ENCODE data around the gene ZBTB38. TPM values are rescaled to one million over a fixed set of nuclear protein-coding genes. Genes with fewer than 3 reads are reported as not detected.

The ZBTB38 gene
- total RNA-seq, 4 donors from 2014 or later, result 121 to 171 (median 150) TPM

GRCh38 chr3:141394560-141394959 is 26.3 kb downstream of the ZBTB38 start:
- TF ChIP-seq EP300 (IDR thresholded peaks at IDR 0.05) (no peak), CTCF (IDR thresholded peaks at IDR 0.05) (no peak), POLR2A (IDR thresholded peaks at IDR 0.05) (no peak)
- no peaks in the 10 kb centered on the region for H3K27me3 ChIP-seq
- WGBS, 2 donors, result 86 to 88% methylated on average over 3 of the region's 3 CpGs
- H3K27ac ChIP-seq, result no peak overlapping the region
- no peak for DNase-seq (ENCODE audit: low spot score in 2 of 2)
- H3K36me3 ChIP-seq, result peaks cover 0 to 30% (median 0%) of the 10 kb centered on the region in 3 donors
- peaks cover 0 to 31% (median 3%) of the 10 kb centered on the region in 4 donors for H3K4me1 ChIP-seq
- no peak overlapping the region for H3K4me3 ChIP-seq
- H3K9me3 ChIP-seq, result peaks cover 0 to 6% (median 0%) of the 10 kb centered on the region in 4 donors

- no peak overlapping the region for H3K27ac ChIP-seq
- DNase-seq (ENCODE audit: low spot score in 2 of 2), result no peak
Measured at GRCh38 chr3:141395005-141395589, 26.8 kb downstream of the ZBTB38 start.

GRCh38 chr3:141397996-141398395 is 29.7 kb downstream of the ZBTB38 start:
- H3K27ac ChIP-seq, result no peak overlapping the region
- no peak overlapping the region for H3K4me3 ChIP-seq
- H3K27me3 ChIP-seq, result no peaks in the 10 kb centered on the region
- 95 to 98% methylated on average over 5 of the region's 5 CpGs for WGBS, 2 donors
- no peak for DNase-seq (ENCODE audit: low spot score in 2 of 2)
- H3K4me1 ChIP-seq, result peaks cover 0 to 39% (median 22%) of the 10 kb centered on the region in 4 donors
- peaks cover 0 to 6% (median 0%) of the 10 kb centered on the region in 4 donors for H3K9me3 ChIP-seq
- H3K36me3 ChIP-seq, result peaks cover 0 to 30% (median 0%) of the 10 kb centered on the region in 3 donors
- TF ChIP-seq EP300 (IDR thresholded peaks at IDR 0.05) (no peak), CTCF (IDR thresholded peaks at IDR 0.05) (no peak), POLR2A (IDR thresholded peaks at IDR 0.05) (no peak)

More at GRCh38 chr3:141395005-141395589, 26.8 kb downstream of the ZBTB38 start:
- Histone ChIP-seq H3K27me3 (no peaks in the 10 kb centered on the region), H3K36me3 (peaks cover 0 to 30% (median 0%) of the 10 kb centered on the region in 3 donors), H3K4me3 (no peak overlapping the region), H3K4me1 (peaks cover 0 to 36% (median 6%) of the 10 kb centered on the region in 4 donors), H3K9me3 (peaks cover 0 to 6% (median 0%) of the 10 kb centered on the region in 4 donors)
- WGBS, 2 donors, result 94 to 95% methylated on average over 5 of the region's 5 CpGs
- no peak for TF ChIP-seq CTCF (IDR thresholded peaks at IDR 0.05)
- no peak for TF ChIP-seq POLR2A (IDR thresholded peaks at IDR 0.05)
- no peak for TF ChIP-seq EP300 (IDR thresholded peaks at IDR 0.05)

GRCh38 chr3:141399200-141399599 is 30.9 kb downstream of the ZBTB38 start:
- peak overlapping the region; percentile 14 to 99 (median 71) for H3K27ac ChIP-seq
- TF ChIP-seq POLR2A (IDR thresholded peaks at IDR 0.05) (no peak), EP300 (IDR thresholded peaks at IDR 0.05) (no peak), CTCF (IDR thresholded peaks at IDR 0.05) (no peak)
- 61 to 79% methylated on average over 2 of the region's 2 CpGs for WGBS, 2 donors

More at GRCh38 chr3:141399200-141399599, 30.9 kb downstream of the ZBTB38 start:
- Histone ChIP-seq H3K36me3 (peaks cover 0 to 31% (median 2%) of the 10 kb centered on the region in 3 donors), H3K27me3 (no peaks in the 10 kb centered on the region), H3K9me3 (peaks cover 0 to 6% (median 0%) of the 10 kb centered on the region in 4 donors), H3K4me1 (peaks cover 0 to 39% (median 24%) of the 10 kb centered on the region in 4 donors), H3K4me3 (no peak overlapping the region)
- DNase-seq (ENCODE audit: low spot score in 2 of 2), result no peak

Measured in tibial nerve (tissue), 4 donors.